IPS-NIHi7 (cell line): Measurements from ENCODE around the gene CYTH1.

Experiments used
- DNase-seq: peaks from one replicate; pipeline ENCODE4 v3.0.0; 2012; ENCODE audit warnings: mixed read lengths; ENCODE audit errors: extremely low spot score

CYTH1 gene

GRCh38 chr17:78735832-78736525, 46.1 kb downstream of the CYTH1 start:
- no peak for DNase-seq

GRCh38 chr17:78734793-78735641, 47.1 kb downstream of the CYTH1 start:
- DNase-seq: no peak

- no peak for DNase-seq
Observed at GRCh38 chr17:78732354-78732753, 49.7 kb downstream of the CYTH1 start.

GRCh38 chr17:78731904-78732303, 50.2 kb downstream of the CYTH1 start:
- no peak for DNase-seq

GRCh38 chr17:78729641-78730040, 52.4 kb downstream of the CYTH1 start:
- no peak for DNase-seq

GRCh38 chr17:78728495-78728894, 53.6 kb downstream of the CYTH1 start:
- no peak for DNase-seq

- no peak for DNase-seq
Observed at GRCh38 chr17:78727476-78728229, 54.4 kb downstream of the CYTH1 start.

GRCh38 chr17:78727057-78727456, 55.0 kb downstream of the CYTH1 start:
- DNase-seq: no peak

- DNase-seq: no peak
Observed at GRCh38 chr17:78726513-78726912, 55.6 kb downstream of the CYTH1 start.

GRCh38 chr17:78725448-78726021, 56.5 kb downstream of the CYTH1 start:
- no peak for DNase-seq

- no peak for DNase-seq
Observed at GRCh38 chr17:78724999-78725398, 57.1 kb downstream of the CYTH1 start.

- DNase-seq: peak; percentile 56
Observed at GRCh38 chr17:78724544-78724943, 57.5 kb downstream of the CYTH1 start.

GRCh38 chr17:78723957-78724356, 58.1 kb downstream of the CYTH1 start:
- no peak for DNase-seq

- DNase-seq: peak; percentile 90
Observed at GRCh38 chr17:78723001-78723796, 58.9 kb downstream of the CYTH1 start.

- no peak for DNase-seq
Observed at GRCh38 chr17:78722246-78722761, 59.8 kb downstream of the CYTH1 start.

- no peak for DNase-seq
Observed at GRCh38 chr17:78719630-78720298, 62.3 kb downstream of the CYTH1 start.

GRCh38 chr17:78718575-78719208, 63.4 kb downstream of the CYTH1 start:
- DNase-seq: no peak

GRCh38 chr17:78717431-78717980, 64.6 kb downstream of the CYTH1 start:
- DNase-seq: no peak

- DNase-seq: no peak
Observed at GRCh38 chr17:78716814-78717393, 65.2 kb downstream of the CYTH1 start.
